ENCODE measurements around the gene EMX1.

The EMX1 gene

DNA sequence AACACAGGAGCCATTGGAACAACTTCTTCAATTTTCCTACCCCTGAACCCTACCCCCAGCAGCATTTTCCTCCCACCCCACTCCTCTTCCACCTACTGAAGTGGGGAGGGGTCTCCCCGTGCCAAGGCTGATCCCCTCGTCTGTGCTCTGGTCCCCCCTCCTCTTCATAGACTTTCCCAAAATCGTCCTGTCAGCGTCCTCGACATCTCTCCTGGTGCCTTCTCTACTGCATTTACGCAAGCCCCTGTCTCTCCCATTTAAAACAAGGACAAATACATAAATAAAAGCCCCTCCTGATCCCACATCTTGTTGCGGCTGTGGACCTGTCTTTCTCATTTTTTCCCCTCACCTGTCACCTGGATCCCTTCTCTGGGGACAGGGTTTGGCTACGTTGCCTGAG is 42.2 kb downstream of the EMX1 start:
- DNase-seq, result no peak

- DNase-seq, result no peak
Observed at GRCh38 chr2:72959995-72960981, 43.0 kb downstream of the EMX1 start.

DNA sequence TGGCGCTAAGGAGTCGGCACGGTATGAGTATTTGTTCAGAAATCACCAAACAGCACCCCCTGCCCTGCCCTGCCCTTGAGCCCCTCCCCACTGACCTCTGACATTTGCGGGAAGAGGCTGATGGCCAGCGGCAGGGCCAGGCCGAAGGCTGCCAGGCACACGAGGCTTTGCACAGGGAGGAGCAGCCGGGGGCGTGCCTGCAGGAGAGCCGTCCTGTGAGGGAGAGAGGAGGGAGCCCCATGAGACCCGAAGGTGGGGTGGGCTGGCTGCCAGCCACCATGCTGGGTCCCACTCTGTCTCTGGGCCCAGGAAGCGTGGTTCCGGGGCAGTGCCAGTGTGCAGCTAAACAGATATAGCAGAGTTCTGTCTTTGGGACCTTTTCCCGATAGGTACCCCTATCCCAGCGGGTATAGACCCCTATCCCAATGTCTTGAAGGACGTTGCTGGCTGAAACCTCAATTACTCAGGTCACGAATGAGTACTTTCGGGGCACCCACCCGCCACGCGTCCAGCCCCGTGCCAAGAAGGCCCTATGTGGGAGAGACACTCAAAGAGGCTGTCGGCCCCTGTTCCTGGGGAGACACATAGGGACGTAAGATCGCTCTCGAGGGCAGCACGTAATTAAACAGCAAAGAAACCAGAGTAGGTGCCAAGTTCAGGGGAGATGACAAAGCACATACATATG is 43.9 kb downstream of the EMX1 start:
- no peak for DNase-seq

DNA sequence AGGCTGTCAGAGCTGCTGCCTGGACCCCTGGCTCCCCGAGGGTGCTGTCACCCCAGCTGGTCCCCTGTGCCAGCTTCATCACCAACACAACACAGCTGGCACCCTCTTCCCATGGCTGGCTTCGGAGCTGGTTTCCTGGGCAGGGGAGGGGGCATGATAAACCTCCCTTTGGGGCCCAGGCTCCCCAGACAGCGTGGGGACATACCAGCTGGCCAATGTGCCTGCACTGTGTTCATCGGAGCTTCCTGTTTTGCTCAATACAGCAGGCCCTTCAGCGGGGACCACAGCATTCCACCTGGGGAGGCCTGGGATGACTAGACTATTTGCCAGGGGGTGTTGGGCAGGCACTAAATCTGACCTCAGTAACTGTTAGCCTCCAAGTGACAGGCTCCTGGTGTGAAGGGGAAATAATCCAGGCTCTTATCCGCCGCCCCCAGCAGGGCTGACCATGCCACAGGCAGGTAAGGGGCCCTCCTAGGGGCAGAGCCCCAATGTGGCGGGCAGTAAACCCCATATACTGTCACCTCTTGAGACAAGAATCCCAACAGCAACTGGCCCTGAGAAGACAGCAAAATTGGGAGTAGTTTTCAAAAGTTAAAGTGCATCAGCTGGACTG is 44.6 kb downstream of the EMX1 start:
- no peak for DNase-seq

DNA sequence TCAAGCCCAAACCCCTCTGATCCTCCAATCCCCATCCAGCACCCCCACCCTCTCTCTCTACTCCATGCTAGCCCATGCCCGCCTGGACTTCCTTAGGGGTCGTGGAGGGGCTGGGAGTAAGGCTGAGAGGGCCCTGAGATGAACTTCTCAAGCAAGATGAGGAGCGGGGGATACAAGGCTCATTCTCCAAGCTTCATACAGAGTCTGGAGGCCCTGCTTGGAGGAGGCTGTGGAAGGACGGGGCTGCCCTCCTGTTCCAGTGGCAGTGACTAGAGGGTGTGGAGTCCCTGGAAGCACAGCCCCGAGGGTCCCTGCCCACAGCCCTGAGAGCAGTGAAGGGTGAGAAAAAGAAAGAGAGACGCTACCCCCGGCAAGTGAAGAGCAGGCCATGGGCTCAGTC is 45.6 kb downstream of the EMX1 start:
- DNase-seq, result no peak

GRCh38 chr2:72963423-72964145 is 46.3 kb downstream of the EMX1 start:
- no peak for DNase-seq

GRCh38 chr2:72964146-72964525 is 46.8 kb downstream of the EMX1 start:
- no peak for DNase-seq

DNA sequence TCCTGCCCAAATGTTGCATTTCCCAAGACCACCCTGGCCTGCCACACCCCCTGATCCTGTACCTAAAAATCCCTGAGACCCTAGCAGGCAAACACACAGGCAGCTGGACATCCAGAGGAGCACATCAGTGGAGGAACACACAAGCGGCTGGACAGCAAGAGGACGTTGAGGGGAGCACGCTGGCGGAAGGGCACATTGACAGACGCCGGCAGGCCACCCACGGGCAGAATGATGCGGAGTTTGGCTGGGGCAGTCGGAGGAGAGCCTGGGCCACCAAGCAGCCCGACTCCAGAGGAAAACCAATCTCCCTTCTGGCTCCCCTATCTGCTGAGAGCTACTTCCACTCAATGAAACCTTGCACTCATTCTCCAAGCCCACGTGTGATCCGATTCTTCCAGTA is 47.7 kb downstream of the EMX1 start:
- DNase-seq, result no peak

- DNase-seq, result no peak
Observed at GRCh38 chr2:72965770-72966450, 48.6 kb downstream of the EMX1 start.

DNA sequence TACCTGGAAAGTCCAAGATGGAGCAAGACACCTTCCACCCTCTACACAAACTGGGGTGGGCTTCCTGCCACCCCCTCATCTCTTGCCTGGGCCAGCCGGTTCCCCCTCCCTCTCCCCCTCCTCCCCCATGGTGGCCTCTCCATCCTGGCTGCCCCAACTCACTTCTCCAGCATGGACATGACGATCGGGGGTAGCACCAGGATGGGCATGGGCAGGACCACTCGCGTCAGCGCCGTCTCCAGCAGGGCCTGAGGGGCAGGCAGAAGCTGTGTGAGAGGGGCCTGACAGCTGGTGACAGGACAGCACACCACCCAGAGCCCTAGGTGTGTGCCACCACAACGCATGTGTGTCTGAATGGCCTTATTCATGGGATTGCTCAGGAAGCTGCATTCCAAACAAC is 51.0 kb downstream of the EMX1 start:
- no peak for DNase-seq

- DNase-seq, result no peak
Observed at GRCh38 chr2:72969706-72970105, 52.4 kb downstream of the EMX1 start.

GRCh38 chr2:72971036-72971435 is 53.7 kb downstream of the EMX1 start:
- DNase-seq, result no peak

- DNase-seq, result no peak
Observed at GRCh38 chr2:72972352-72973136, 55.2 kb downstream of the EMX1 start.

DNA sequence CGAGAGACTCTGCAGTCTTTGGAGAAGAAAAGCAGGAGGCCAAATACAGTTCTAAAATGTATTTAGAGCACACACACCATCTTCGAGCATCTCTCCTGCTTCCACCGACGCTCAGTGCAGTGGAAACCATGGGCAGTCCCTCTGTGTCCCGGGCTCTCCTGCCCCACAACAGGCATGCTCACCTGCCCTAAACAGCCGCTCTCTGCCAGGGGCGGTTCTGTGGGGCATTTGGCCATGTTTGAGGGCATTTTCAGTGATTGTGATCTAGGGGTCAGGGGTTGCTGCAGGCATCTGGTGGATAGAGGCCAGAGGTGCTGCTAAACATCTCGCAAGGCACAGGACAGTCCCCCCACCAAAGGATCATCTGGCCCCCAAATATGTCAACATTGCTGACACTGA is 55.8 kb downstream of the EMX1 start:
- no peak for DNase-seq

GRCh38 chr2:72973566-72974435 is 56.5 kb downstream of the EMX1 start:
- DNase-seq, result peak in 3 of 5 donors; percentile 16 to 38 (median 24)

DNA sequence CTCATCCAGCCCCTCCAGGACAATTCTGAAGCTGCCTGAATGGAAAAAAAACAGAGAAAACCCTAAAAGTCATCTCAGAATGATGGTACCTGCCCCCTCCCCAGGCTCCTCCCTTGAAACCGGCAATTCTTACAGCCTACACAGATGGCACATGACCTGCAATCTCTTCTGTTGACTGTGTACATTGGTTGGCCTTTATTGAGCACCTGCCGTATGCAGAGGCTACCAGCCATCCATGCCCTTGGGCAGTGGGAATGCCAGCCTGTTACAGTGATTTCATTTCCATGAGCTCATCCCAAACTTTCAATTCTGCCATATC is 57.1 kb downstream of the EMX1 start:
- no peak for DNase-seq

DNA sequence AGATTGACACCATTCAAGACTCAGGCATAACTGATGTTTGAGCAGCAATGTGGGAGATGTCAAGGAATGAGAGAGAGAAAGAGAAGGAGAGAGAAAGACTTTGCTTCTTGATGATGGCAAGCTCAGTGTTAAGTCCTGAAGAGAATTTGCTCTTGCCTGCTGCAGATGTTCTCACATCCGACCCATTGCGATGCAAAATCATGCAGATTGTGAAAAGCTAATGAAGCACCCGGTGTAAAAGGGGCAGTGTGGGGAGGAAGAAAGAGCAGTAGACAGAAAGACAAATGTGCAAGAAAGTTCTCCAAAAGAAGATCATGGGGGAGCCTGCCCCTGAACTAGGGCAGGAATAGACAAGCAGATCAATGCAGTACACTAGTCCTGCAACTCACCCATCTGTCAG is 57.7 kb downstream of the EMX1 start:
- no peak for DNase-seq

- no peak for DNase-seq
Observed at GRCh38 chr2:72979896-72980295, 62.6 kb downstream of the EMX1 start.

- DNase-seq, result no peak
Observed at GRCh38 chr2:72980535-72981217, 63.4 kb downstream of the EMX1 start.

DNA sequence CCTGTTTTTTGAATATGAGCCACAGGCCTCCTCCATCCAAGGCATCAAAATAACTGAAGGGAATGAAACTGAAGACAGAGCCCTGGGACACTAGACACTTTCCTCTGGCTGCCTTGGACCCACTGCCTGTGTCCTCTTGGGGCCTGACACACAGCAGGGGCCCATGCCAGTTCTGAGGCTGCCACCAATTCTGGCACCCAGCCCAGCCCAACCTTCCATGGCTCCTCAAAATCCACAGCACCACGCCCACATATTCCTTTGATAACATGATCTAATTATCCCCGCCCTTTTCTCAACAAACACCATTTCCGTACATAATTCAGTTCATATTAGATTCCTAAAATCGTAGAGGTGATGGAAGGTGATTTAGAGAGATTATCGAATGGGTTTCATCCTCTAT is 64.2 kb downstream of the EMX1 start:
- DNase-seq, result no peak

Measured in T-helper 1 cell (primary cell).